Measurements from ENCODE around the gene UBXN10. TPM values are rescaled to one million over a fixed set of nuclear protein-coding genes. Genes with fewer than 3 reads are reported as not detected.

Gene UBXN10
- total RNA-seq, 3 donors from 2014 or later (not counting 1 experiment from before 2014, with no cell fraction given) = 2.5 to 3.6 (median 3.5) TPM

- TF ChIP-seq CTCF (IDR thresholded peaks at IDR 0.05) = peak; percentile 12
- no peaks in the 10 kb centered on the region for H3K36me3 Mint-ChIP-seq
- intact Hi-C loops (cut with micrococcal nuclease) = no loop called here
Observed at GRCh38 chr1:20233394-20233793, 47.5 kb downstream of the UBXN10 start.

GRCh38 chr1:20233866-20234265 lies 48.0 kb downstream of the UBXN10 start:
- intact Hi-C loops (cut with micrococcal nuclease) = no loop called here
- DNase-seq (no peak), ATAC-seq (no peak)
- Histone ChIP-seq H3K27me3 (ENCODE audit: control insufficient read depth, insufficient read depth, low read length) (peaks cover 10% of the 10 kb centered on the region), H3K9me3 (ENCODE audit: control insufficient read depth, insufficient read depth, low read length) (no peaks in the 10 kb centered on the region), H3K4me1 (ENCODE audit: control insufficient read depth, insufficient read depth, low read length) (no peaks in the 10 kb centered on the region), H3K4me3 (ENCODE audit: low read length) (no peak overlapping the region), H3K27ac (ENCODE audit: low read length) (no peak overlapping the region), H3K36me3 (ENCODE audit: control insufficient read depth, insufficient read depth, low read length) (no peaks in the 10 kb centered on the region)
- H3K4me1 Mint-ChIP-seq = no peaks in the 10 kb centered on the region
- H3K27me3 Mint-ChIP-seq (ENCODE audit: low read depth in 2 of 2) = peaks cover 42 to 58% of the 10 kb centered on the region in 2 donors
- no peaks in the 10 kb centered on the region for H3K9me3 Mint-ChIP-seq
- H3K4me3 Mint-ChIP-seq = no peak overlapping the region
- H3K36me3 Mint-ChIP-seq = no peaks in the 10 kb centered on the region
- WGBS (ENCODE audit: insufficient coverage) = 49% methylated on average over 6 of the region's 6 CpGs
- no peak for TF ChIP-seq CTCF (IDR thresholded peaks at IDR 0.05)
- no peak overlapping the region for H3K27ac Mint-ChIP-seq

More at GRCh38 chr1:20233394-20233793, 47.5 kb downstream of the UBXN10 start:
- no peaks in the 10 kb centered on the region for H3K4me1 Mint-ChIP-seq
- Histone ChIP-seq H3K36me3 (ENCODE audit: control insufficient read depth, insufficient read depth, low read length) (no peaks in the 10 kb centered on the region), H3K4me1 (ENCODE audit: control insufficient read depth, insufficient read depth, low read length) (no peaks in the 10 kb centered on the region), H3K27ac (ENCODE audit: low read length) (no peak overlapping the region), H3K4me3 (ENCODE audit: low read length) (no peak overlapping the region), H3K9me3 (ENCODE audit: control insufficient read depth, insufficient read depth, low read length) (no peaks in the 10 kb centered on the region), H3K27me3 (ENCODE audit: control insufficient read depth, insufficient read depth, low read length) (peaks cover 10% of the 10 kb centered on the region)
- H3K27ac Mint-ChIP-seq = no peak overlapping the region
- DNase-seq (peak in 1 of 2 donors; percentile 32), ATAC-seq (no peak)
- H3K4me3 Mint-ChIP-seq = no peak overlapping the region
- H3K9me3 Mint-ChIP-seq = no peaks in the 10 kb centered on the region
- H3K27me3 Mint-ChIP-seq (ENCODE audit: low read depth in 2 of 2) = peaks cover 46 to 63% of the 10 kb centered on the region in 2 donors
- WGBS (ENCODE audit: insufficient coverage) = 27% methylated on average over 2 of the region's 3 CpGs

- TF ChIP-seq CTCF (IDR thresholded peaks at IDR 0.05) = no peak
- H3K4me1 Mint-ChIP-seq = no peaks in the 10 kb centered on the region
- ATAC-seq (no peak), DNase-seq (no peak)
- H3K9me3 Mint-ChIP-seq = no peaks in the 10 kb centered on the region
- Histone ChIP-seq H3K9me3 (ENCODE audit: control insufficient read depth, insufficient read depth, low read length) (no peaks in the 10 kb centered on the region), H3K27ac (ENCODE audit: low read length) (no peak overlapping the region), H3K4me3 (ENCODE audit: low read length) (no peak overlapping the region), H3K36me3 (ENCODE audit: control insufficient read depth, insufficient read depth, low read length) (no peaks in the 10 kb centered on the region), H3K27me3 (ENCODE audit: control insufficient read depth, insufficient read depth, low read length) (peaks cover 10% of the 10 kb centered on the region), H3K4me1 (ENCODE audit: control insufficient read depth, insufficient read depth, low read length) (no peaks in the 10 kb centered on the region)
- H3K27me3 Mint-ChIP-seq (ENCODE audit: low read depth in 2 of 2) = peaks cover 42 to 60% of the 10 kb centered on the region in 2 donors
- 87% methylated on average over 3 of the region's 6 CpGs for WGBS (ENCODE audit: insufficient coverage)
- intact Hi-C loops (cut with micrococcal nuclease) = no loop called here
- H3K4me3 Mint-ChIP-seq = no peak overlapping the region
- no peaks in the 10 kb centered on the region for H3K36me3 Mint-ChIP-seq
- H3K27ac Mint-ChIP-seq = no peak overlapping the region
Observed at GRCh38 chr1:20234788-20235535, 49.1 kb downstream of the UBXN10 start.

GRCh38 chr1:20237646-20238045 lies 51.8 kb downstream of the UBXN10 start:
- H3K4me1 Mint-ChIP-seq = no peaks in the 10 kb centered on the region

More at GRCh38 chr1:20237646-20238045, 51.8 kb downstream of the UBXN10 start:
- Mint-ChIP-seq H3K9me3 (no peaks in the 10 kb centered on the region), H3K36me3 (no peaks in the 10 kb centered on the region), H3K27ac (no peak overlapping the region), H3K4me3 (no peak overlapping the region), H3K27me3 (ENCODE audit: low read depth in 2 of 2) (peaks cover 50 to 75% of the 10 kb centered on the region in 2 donors)
- Histone ChIP-seq H3K9me3 (ENCODE audit: control insufficient read depth, insufficient read depth, low read length) (no peaks in the 10 kb centered on the region), H3K27me3 (ENCODE audit: control insufficient read depth, insufficient read depth, low read length) (peaks cover 13% of the 10 kb centered on the region), H3K4me3 (ENCODE audit: low read length) (no peak overlapping the region), H3K27ac (ENCODE audit: low read length) (no peak overlapping the region), H3K4me1 (ENCODE audit: control insufficient read depth, insufficient read depth, low read length) (no peaks in the 10 kb centered on the region), H3K36me3 (ENCODE audit: control insufficient read depth, insufficient read depth, low read length) (no peaks in the 10 kb centered on the region)
- TF ChIP-seq CTCF (IDR thresholded peaks at IDR 0.05) = no peak
- intact Hi-C loops (cut with micrococcal nuclease) = no loop called here
- DNase-seq = no peak
- WGBS (ENCODE audit: insufficient coverage) = 49% methylated on average over 6 of the region's 6 CpGs
- ATAC-seq = no peak
